ENCODE results near the gene ALDH3B2.
"Not testable (repeated sequence)": the region's sequence is repeated elsewhere in the genome, so short reads cannot be mapped to it uniquely, and the experiment has no call there.

Gene ALDH3B2

DNA sequence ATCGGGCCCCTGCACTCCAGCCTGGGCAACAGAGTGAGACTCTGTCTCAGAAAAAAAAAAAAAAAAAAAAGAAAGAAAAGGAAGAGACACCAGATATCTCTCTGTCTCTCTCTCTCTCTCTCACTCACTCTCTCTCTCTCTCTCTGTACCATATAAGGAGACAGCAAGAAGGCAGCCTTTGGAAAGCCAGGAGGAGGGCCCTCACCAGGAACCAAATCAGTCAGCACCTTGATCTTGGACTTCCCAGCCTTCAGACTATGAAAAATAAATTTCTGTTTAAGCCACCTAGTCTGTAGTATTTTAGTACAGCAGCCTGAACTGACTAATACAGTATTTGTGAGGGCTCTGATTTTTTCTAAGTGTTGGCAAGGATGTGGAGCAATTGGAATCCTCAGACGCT, 13.6 kb upstream of the ALDH3B2 start:
- Histone ChIP-seq H3K4me3 (ENCODE audit: low read depth in 1 of 5, low read length in 5 of 5) (no peak overlapping the region), H3K4me1 (ENCODE audit: control insufficient read depth in 5 of 5, insufficient read depth in 5 of 5, low read length in 5 of 5) (no peaks in the 10 kb centered on the region), H3K36me3 (ENCODE audit: control insufficient read depth in 5 of 5, insufficient read depth in 5 of 5, low read length in 5 of 5) (no peaks in the 10 kb centered on the region), H3K27ac (ENCODE audit: low read depth, low read length) (no peak overlapping the region), H3K9me3 (ENCODE audit: control insufficient read depth in 5 of 5, low read length in 5 of 5) (no peaks in the 10 kb centered on the region), H3K27me3 (ENCODE audit: control insufficient read depth in 5 of 5, insufficient read depth in 4 of 5, low read length in 5 of 5) (peaks cover 0 to 16% (median 4%) of the 10 kb centered on the region in 5 donors), H3K9ac (ENCODE audit: low read length in 5 of 5) (no peak overlapping the region)

DNA sequence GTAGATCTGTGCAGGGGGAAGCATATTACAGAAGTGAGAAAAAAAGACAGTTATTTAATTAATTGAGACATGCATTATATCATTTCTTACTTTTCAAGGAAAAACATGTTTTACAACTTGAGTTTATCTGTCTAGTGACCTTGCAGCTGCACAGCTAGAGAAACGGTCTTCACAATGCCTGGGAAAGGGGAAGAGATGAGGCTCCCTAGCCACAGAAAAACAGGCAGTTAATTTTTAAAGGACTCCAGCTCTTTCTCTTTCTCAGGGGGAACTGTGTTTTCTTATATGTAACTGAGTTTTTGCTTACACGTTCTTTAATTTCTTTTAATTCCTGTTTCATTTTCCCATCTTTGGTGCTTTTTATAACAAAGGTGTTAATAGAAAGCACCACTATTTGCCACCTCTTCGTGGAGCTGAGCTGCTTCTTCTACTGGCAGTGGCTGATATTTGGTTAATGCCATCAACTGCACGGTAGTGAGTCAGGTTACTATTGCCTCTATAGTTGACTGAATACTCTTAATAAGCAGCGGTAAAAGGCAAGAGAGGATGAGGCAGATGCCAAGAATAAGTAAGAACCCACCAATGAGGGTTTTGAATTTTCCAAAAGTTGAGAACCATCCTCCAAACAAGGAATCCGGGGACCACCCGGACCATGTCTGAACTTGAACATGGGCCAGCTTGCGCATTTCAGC, 11.4 kb upstream of the ALDH3B2 start:
- not testable (repeated sequence) for H3K4me1 ChIP-seq (ENCODE audit: control insufficient read depth in 5 of 5, insufficient read depth in 5 of 5, low read length in 5 of 5); H3K9ac ChIP-seq (ENCODE audit: low read length in 5 of 5); H3K36me3 ChIP-seq (ENCODE audit: control insufficient read depth in 5 of 5, insufficient read depth in 5 of 5, low read length in 5 of 5); H3K9me3 ChIP-seq (ENCODE audit: control insufficient read depth in 5 of 5, low read length in 5 of 5); H3K4me3 ChIP-seq (ENCODE audit: low read depth in 1 of 5, low read length in 5 of 5); H3K27ac ChIP-seq (ENCODE audit: low read depth, low read length)
- H3K27me3 ChIP-seq (ENCODE audit: control insufficient read depth in 5 of 5, insufficient read depth in 4 of 5, low read length in 5 of 5) = peaks cover 0 to 13% (median 4%) of the 10 kb centered on the region in 5 donors

DNA sequence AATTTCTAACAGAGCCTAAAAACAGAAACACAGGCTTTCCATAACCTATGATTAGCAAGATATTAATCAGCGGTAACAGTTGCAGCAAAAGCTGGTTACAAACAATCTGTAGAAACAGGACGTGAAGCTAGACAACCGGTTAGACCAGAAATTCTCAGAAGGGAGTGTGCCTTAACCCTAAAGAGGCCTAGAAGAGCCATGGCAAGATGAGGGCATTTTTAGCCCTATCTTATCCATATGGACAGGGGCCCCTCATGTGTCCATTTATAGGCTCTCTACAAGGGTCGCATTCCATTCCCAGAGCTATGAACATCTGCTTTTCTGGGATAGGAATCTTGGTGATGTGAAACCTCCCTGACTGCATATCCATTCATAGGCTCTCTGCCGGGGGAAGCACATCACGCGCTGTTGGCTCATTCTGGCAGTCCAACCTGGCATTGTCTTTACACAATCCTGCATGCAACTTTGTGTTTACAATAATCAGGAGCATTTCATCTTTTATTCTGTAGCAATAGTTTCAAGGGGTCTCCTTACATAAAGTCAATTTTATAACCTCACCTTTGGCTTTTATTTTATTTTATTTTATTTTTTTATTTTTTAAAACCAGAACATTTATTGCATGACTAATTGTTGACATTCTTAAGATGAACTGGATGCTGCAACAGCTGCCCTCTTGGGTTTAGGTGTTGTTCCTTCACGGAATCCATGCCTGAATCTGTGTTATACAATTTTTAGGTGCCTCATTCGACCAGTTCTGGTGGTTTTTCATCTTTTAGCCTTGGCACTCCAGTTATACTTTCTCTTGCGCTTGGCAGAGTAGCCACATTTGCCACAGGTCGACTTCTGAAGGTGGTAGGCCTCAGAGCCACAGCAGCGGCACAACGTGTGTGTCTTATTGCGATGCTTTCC, 8.0 kb upstream of the ALDH3B2 start:
- H3K36me3 ChIP-seq (ENCODE audit: control insufficient read depth in 5 of 5, insufficient read depth in 5 of 5, low read length in 5 of 5); H3K27ac ChIP-seq (ENCODE audit: low read depth, low read length); H3K27me3 ChIP-seq (ENCODE audit: control insufficient read depth in 5 of 5, insufficient read depth in 4 of 5, low read length in 5 of 5); H3K4me3 ChIP-seq (ENCODE audit: low read depth in 1 of 5, low read length in 5 of 5); H3K9me3 ChIP-seq (ENCODE audit: control insufficient read depth in 5 of 5, low read length in 5 of 5); H3K9ac ChIP-seq (ENCODE audit: low read length in 5 of 5); H3K4me1 ChIP-seq (ENCODE audit: control insufficient read depth in 5 of 5, insufficient read depth in 5 of 5, low read length in 5 of 5): not testable (repeated sequence)

DNA sequence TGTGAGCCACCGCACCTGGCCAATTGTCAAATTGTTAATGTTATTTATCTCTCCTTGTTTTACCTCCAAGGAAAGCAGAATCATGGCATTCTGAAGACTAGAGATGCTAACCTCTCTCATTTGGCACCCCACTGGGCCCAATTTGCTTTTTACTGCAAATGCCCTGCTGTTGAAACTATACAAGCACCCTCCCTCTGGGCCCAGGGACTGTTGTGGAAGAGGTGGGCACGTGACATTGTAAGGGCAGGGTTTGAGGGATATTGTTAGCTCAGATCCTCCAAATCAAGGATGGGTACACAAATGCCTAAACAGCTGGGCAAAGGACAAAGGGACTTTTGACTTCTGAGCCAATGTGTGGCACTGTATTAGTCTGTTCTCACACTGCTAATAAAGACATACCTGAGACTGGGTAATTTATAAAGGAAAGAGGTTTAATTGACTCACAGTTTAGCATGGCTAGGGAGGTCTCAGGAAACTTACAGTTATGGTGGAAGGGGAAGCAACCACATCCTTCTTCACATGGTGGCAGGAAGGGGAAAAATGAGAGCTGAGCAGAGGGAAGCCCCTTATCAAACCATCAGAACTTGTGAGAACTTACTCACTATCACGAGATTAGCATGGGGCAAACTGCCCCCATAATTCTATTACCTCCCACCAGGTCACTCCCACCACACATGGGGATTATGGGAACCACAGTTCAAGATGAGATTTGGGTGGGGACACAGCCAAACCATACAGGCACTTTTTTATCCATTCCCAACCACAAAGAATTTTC, 6.5 kb upstream of the ALDH3B2 start:
- Histone ChIP-seq H3K27me3 (ENCODE audit: control insufficient read depth in 5 of 5, insufficient read depth in 4 of 5, low read length in 5 of 5) (peaks cover 0 to under 1% (median 0%) of the 10 kb centered on the region in 5 donors), H3K36me3 (ENCODE audit: control insufficient read depth in 5 of 5, insufficient read depth in 5 of 5, low read length in 5 of 5) (no peaks in the 10 kb centered on the region), H3K27ac (ENCODE audit: low read depth, low read length) (no peak overlapping the region), H3K9me3 (ENCODE audit: control insufficient read depth in 5 of 5, low read length in 5 of 5) (no peaks in the 10 kb centered on the region), H3K4me1 (ENCODE audit: control insufficient read depth in 5 of 5, insufficient read depth in 5 of 5, low read length in 5 of 5) (no peaks in the 10 kb centered on the region), H3K4me3 (ENCODE audit: low read depth in 1 of 5, low read length in 5 of 5) (no peak overlapping the region), H3K9ac (ENCODE audit: low read length in 5 of 5) (no peak overlapping the region)

DNA sequence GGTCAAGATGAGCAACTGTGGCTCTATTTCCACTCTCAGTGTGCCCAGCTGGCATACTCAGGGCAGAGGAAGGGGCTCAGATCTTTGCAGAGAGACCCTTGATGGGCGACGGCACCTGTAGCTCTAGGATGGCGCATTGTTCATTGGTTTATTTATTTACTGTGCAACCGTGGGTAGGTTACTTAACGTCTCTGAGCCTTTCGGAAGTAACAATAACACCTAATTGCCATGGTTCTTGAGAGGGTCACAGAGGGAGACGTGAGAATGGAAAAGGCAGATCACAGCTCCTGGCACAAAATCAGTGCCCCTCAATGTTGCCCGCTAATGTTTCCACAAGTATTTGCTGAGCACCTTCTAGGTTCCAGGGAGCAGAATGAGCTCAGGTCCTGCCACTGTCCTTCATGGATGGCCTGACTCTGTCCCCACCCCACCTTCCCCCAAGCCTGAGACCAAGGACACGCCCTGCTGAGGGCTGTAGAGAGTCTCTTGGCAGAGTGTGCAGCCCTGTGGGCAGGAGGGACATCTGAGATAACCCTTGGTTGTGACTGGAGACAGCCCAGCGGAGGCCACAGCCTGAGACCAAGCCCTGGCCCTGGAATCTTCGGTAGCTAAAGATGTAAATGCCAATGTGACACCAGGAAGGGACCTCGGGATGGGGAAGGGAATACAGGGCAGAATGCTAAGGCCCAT, 780 bp upstream of the ALDH3B2 start:
- Histone ChIP-seq H3K9ac (ENCODE audit: low read length in 5 of 5) (no peak overlapping the region), H3K27me3 (ENCODE audit: control insufficient read depth in 5 of 5, insufficient read depth in 4 of 5, low read length in 5 of 5) (peaks cover 13 to 24% (median 19%) of the 10 kb centered on the region in 5 donors), H3K4me3 (ENCODE audit: low read depth in 1 of 5, low read length in 5 of 5) (no peak overlapping the region), H3K9me3 (ENCODE audit: control insufficient read depth in 5 of 5, low read length in 5 of 5) (no peaks in the 10 kb centered on the region), H3K36me3 (ENCODE audit: control insufficient read depth in 5 of 5, insufficient read depth in 5 of 5, low read length in 5 of 5) (no peaks in the 10 kb centered on the region), H3K4me1 (ENCODE audit: control insufficient read depth in 5 of 5, insufficient read depth in 5 of 5, low read length in 5 of 5) (no peaks in the 10 kb centered on the region), H3K27ac (ENCODE audit: low read depth, low read length) (no peak overlapping the region)

DNA sequence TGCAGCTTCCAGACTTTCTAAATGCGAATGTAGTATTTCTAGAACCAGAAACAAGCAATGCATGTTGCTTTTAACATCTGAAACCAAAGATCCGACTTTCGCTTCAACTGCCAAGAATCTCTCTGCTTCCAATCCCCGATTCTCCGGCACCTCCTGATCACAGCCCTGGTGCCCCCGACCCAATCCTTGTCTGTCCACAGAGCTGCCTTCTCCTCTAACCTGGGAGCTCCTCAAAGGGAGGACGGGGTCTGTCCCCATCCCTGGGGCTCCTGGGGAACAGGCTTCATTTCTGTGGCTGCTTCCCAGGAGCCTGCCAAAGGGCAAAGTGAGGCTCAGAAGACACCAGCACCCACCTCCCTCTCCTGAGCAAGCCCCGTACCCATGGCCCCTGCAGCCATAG, 521 bp downstream of the ALDH3B2 start:
- H3K27ac ChIP-seq (ENCODE audit: low read depth, low read length) = no peak overlapping the region
- no peak overlapping the region for H3K4me3 ChIP-seq (ENCODE audit: low read depth in 1 of 5, low read length in 5 of 5)
- no peak overlapping the region for H3K9ac ChIP-seq (ENCODE audit: low read length in 5 of 5)

GRCh38 chr11:67673358-67673757, 1.1 kb downstream of the ALDH3B2 start:
- Histone ChIP-seq H3K4me3 (ENCODE audit: low read depth in 1 of 5, low read length in 5 of 5) (no peak overlapping the region), H3K27me3 (ENCODE audit: control insufficient read depth in 5 of 5, insufficient read depth in 4 of 5, low read length in 5 of 5) (peaks cover 13 to 31% (median 20%) of the 10 kb centered on the region in 5 donors), H3K27ac (ENCODE audit: low read depth, low read length) (no peak overlapping the region), H3K9me3 (ENCODE audit: control insufficient read depth in 5 of 5, low read length in 5 of 5) (no peaks in the 10 kb centered on the region), H3K36me3 (ENCODE audit: control insufficient read depth in 5 of 5, insufficient read depth in 5 of 5, low read length in 5 of 5) (no peaks in the 10 kb centered on the region), H3K4me1 (ENCODE audit: control insufficient read depth in 5 of 5, insufficient read depth in 5 of 5, low read length in 5 of 5) (no peaks in the 10 kb centered on the region), H3K9ac (ENCODE audit: low read length in 5 of 5) (no peak overlapping the region)

More for the DNA sequence above, 521 bp downstream of the ALDH3B2 start:
- Histone ChIP-seq H3K27me3 (ENCODE audit: control insufficient read depth in 5 of 5, insufficient read depth in 4 of 5, low read length in 5 of 5) (peaks cover 13 to 31% (median 20%) of the 10 kb centered on the region in 5 donors), H3K36me3 (ENCODE audit: control insufficient read depth in 5 of 5, insufficient read depth in 5 of 5, low read length in 5 of 5) (no peaks in the 10 kb centered on the region), H3K4me1 (ENCODE audit: control insufficient read depth in 5 of 5, insufficient read depth in 5 of 5, low read length in 5 of 5) (no peaks in the 10 kb centered on the region), H3K9me3 (ENCODE audit: control insufficient read depth in 5 of 5, low read length in 5 of 5) (no peaks in the 10 kb centered on the region)

DNA sequence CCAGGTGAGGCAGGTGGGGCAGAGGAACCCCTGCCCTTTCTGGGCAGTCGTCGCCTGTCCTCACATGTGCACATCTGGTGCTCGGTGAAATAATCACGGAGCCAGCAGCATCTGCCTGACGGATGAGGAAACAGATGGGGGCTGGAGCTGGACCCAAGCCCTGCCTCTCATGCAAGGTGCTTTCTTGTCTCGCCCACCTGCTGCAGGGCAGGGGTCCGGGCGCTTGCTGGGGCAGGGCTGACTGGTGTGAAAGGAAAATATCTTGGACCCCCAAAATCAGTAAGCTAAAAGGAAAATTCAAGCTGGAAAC, 3.3 kb downstream of the ALDH3B2 start:
- H3K27ac ChIP-seq (ENCODE audit: low read depth, low read length) = no peak overlapping the region
- peaks cover 13 to 34% (median 22%) of the 10 kb centered on the region in 5 donors for H3K27me3 ChIP-seq (ENCODE audit: control insufficient read depth in 5 of 5, insufficient read depth in 4 of 5, low read length in 5 of 5)
- no peak overlapping the region for H3K9ac ChIP-seq (ENCODE audit: low read length in 5 of 5)
- no peak overlapping the region for H3K4me3 ChIP-seq (ENCODE audit: low read depth in 1 of 5, low read length in 5 of 5)
- H3K4me1 ChIP-seq (ENCODE audit: control insufficient read depth in 5 of 5, insufficient read depth in 5 of 5, low read length in 5 of 5) = no peaks in the 10 kb centered on the region
- H3K36me3 ChIP-seq (ENCODE audit: control insufficient read depth in 5 of 5, insufficient read depth in 5 of 5, low read length in 5 of 5) = no peaks in the 10 kb centered on the region
- H3K9me3 ChIP-seq (ENCODE audit: control insufficient read depth in 5 of 5, low read length in 5 of 5) = no peaks in the 10 kb centered on the region

- Histone ChIP-seq H3K27me3 (ENCODE audit: control insufficient read depth in 5 of 5, insufficient read depth in 4 of 5, low read length in 5 of 5) (peaks cover 13 to 32% (median 22%) of the 10 kb centered on the region in 5 donors), H3K4me3 (ENCODE audit: low read depth in 1 of 5, low read length in 5 of 5) (no peak overlapping the region), H3K4me1 (ENCODE audit: control insufficient read depth in 5 of 5, insufficient read depth in 5 of 5, low read length in 5 of 5) (no peaks in the 10 kb centered on the region), H3K27ac (ENCODE audit: low read depth, low read length) (no peak overlapping the region), H3K9ac (ENCODE audit: low read length in 5 of 5) (no peak overlapping the region), H3K36me3 (ENCODE audit: control insufficient read depth in 5 of 5, insufficient read depth in 5 of 5, low read length in 5 of 5) (no peaks in the 10 kb centered on the region), H3K9me3 (ENCODE audit: control insufficient read depth in 5 of 5, low read length in 5 of 5) (no peaks in the 10 kb centered on the region)
These were observed 3.9 kb downstream of the ALDH3B2 start for GRCh38 chr11:67670316-67671210.
